Measurements from ENCODE around the gene PSMB7. TPM values are rescaled to one million over a fixed set of nuclear protein-coding genes. Genes with fewer than 3 reads are reported as not detected.

PSMB7 gene
- total RNA-seq, 2 experiments from 2014 or later, result 124 to 142 TPM

- H3K9me3 Mint-ChIP-seq (ENCODE audit: low read depth), result no peaks in the 10 kb centered on the region
- no peaks in the 10 kb centered on the region for H3K4me1 Mint-ChIP-seq
- no peaks in the 10 kb centered on the region for H3K27me3 Mint-ChIP-seq
- ATAC-seq, result no peak
- H3K4me3 Mint-ChIP-seq, result no peak overlapping the region
- H3K36me3 Mint-ChIP-seq, result no peaks in the 10 kb centered on the region
- H3K27ac Mint-ChIP-seq, result no peak overlapping the region
- DNase-seq, result no peak
- CTCF ChIA-PET, result no interaction called here
Observed at GRCh38 chr9:124332361-124333202, 82.7 kb downstream of the PSMB7 start.

- no peaks in the 10 kb centered on the region for H3K36me3 Mint-ChIP-seq
- CTCF ChIA-PET, result interaction anchor here (0.6 to 1.0 kb wide), 2 partner anchors 206 to 1510 kb away, joined by 3 read pairs; no protein-coding TSS in a partner anchor
- no peaks in the 10 kb centered on the region for H3K9me3 Mint-ChIP-seq (ENCODE audit: low read depth)
- ATAC-seq (no peak), DNase-seq (no peak)
- H3K4me1 Mint-ChIP-seq, result no peaks in the 10 kb centered on the region
- no peaks in the 10 kb centered on the region for H3K27me3 Mint-ChIP-seq
- H3K4me3 Mint-ChIP-seq, result no peak overlapping the region
- H3K27ac Mint-ChIP-seq, result no peak overlapping the region
Observed at GRCh38 chr9:124331580-124331979, 83.7 kb downstream of the PSMB7 start.

GRCh38 chr9:124330011-124330697 is 85.1 kb downstream of the PSMB7 start:
- CTCF ChIA-PET, result no interaction called here
- DNase-seq (no peak), ATAC-seq (no peak)
- Mint-ChIP-seq H3K27me3 (no peaks in the 10 kb centered on the region), H3K27ac (no peak overlapping the region), H3K36me3 (no peaks in the 10 kb centered on the region), H3K9me3 (ENCODE audit: low read depth) (no peaks in the 10 kb centered on the region), H3K4me3 (no peak overlapping the region), H3K4me1 (no peaks in the 10 kb centered on the region)

GRCh38 chr9:124329206-124329792 is 85.9 kb downstream of the PSMB7 start:
- H3K4me3 Mint-ChIP-seq, result no peak overlapping the region
- ATAC-seq (no peak), DNase-seq (no peak)
- H3K27me3 Mint-ChIP-seq, result no peaks in the 10 kb centered on the region
- no peaks in the 10 kb centered on the region for H3K36me3 Mint-ChIP-seq
- H3K9me3 Mint-ChIP-seq (ENCODE audit: low read depth), result no peaks in the 10 kb centered on the region
- H3K27ac Mint-ChIP-seq, result no peak overlapping the region
- CTCF ChIA-PET, result no interaction called here
- no peaks in the 10 kb centered on the region for H3K4me1 Mint-ChIP-seq

GRCh38 chr9:124328285-124328684 is 87.0 kb downstream of the PSMB7 start:
- Mint-ChIP-seq H3K4me3 (no peak overlapping the region), H3K27me3 (no peaks in the 10 kb centered on the region), H3K36me3 (no peaks in the 10 kb centered on the region), H3K27ac (no peak overlapping the region), H3K4me1 (no peaks in the 10 kb centered on the region), H3K9me3 (ENCODE audit: low read depth) (no peaks in the 10 kb centered on the region)
- DNase-seq (no peak), ATAC-seq (no peak)
- CTCF ChIA-PET, result no interaction called here

GRCh38 chr9:124327491-124327890 is 87.8 kb downstream of the PSMB7 start:
- CTCF ChIA-PET, result no interaction called here
- ATAC-seq (no peak), DNase-seq (no peak)
- no peaks in the 10 kb centered on the region for H3K9me3 Mint-ChIP-seq (ENCODE audit: low read depth)
- H3K4me3 Mint-ChIP-seq, result no peak overlapping the region
- H3K27me3 Mint-ChIP-seq, result no peaks in the 10 kb centered on the region
- no peak overlapping the region for H3K27ac Mint-ChIP-seq
- no peaks in the 10 kb centered on the region for H3K36me3 Mint-ChIP-seq
- peaks cover 3% of the 10 kb centered on the region for H3K4me1 Mint-ChIP-seq

GRCh38 chr9:124326378-124326777 is 88.9 kb downstream of the PSMB7 start:
- DNase-seq (no peak), ATAC-seq (no peak)
- Mint-ChIP-seq H3K4me1 (peaks cover 3% of the 10 kb centered on the region), H3K27me3 (no peaks in the 10 kb centered on the region), H3K4me3 (no peak overlapping the region), H3K36me3 (no peaks in the 10 kb centered on the region), H3K27ac (no peak overlapping the region), H3K9me3 (ENCODE audit: low read depth) (no peaks in the 10 kb centered on the region)
- CTCF ChIA-PET, result interaction anchor here (2.2 kb wide), 1 partner anchor 200 kb away, joined by 11 read pairs; no protein-coding TSS in a partner anchor

- no peaks in the 10 kb centered on the region for H3K9me3 Mint-ChIP-seq (ENCODE audit: low read depth)
- peaks cover 3% of the 10 kb centered on the region for H3K4me1 Mint-ChIP-seq
- H3K4me3 Mint-ChIP-seq, result no peak overlapping the region
- no peaks in the 10 kb centered on the region for H3K27me3 Mint-ChIP-seq
- no peak for DNase-seq
- CTCF ChIA-PET, result interaction anchor here (2.2 kb wide), 1 partner anchor 199 kb away, joined by 11 read pairs; no protein-coding TSS in a partner anchor
- no peak overlapping the region for H3K27ac Mint-ChIP-seq
- no peaks in the 10 kb centered on the region for H3K36me3 Mint-ChIP-seq
- ATAC-seq, result no peak
Observed at GRCh38 chr9:124325816-124326215, 89.4 kb downstream of the PSMB7 start.

GRCh38 chr9:124323904-124324303 is 91.3 kb downstream of the PSMB7 start:
- peaks cover 3% of the 10 kb centered on the region for H3K4me1 Mint-ChIP-seq
- H3K27me3 Mint-ChIP-seq, result no peaks in the 10 kb centered on the region
- H3K27ac Mint-ChIP-seq, result no peak overlapping the region
- CTCF ChIA-PET, result no interaction called here
- no peaks in the 10 kb centered on the region for H3K9me3 Mint-ChIP-seq (ENCODE audit: low read depth)
- DNase-seq, result no peak
- no peaks in the 10 kb centered on the region for H3K36me3 Mint-ChIP-seq
- no peak for ATAC-seq
- H3K4me3 Mint-ChIP-seq, result no peak overlapping the region

GRCh38 chr9:124322618-124323432 is 92.4 kb downstream of the PSMB7 start:
- Mint-ChIP-seq H3K4me3 (no peak overlapping the region), H3K9me3 (ENCODE audit: low read depth) (no peaks in the 10 kb centered on the region), H3K36me3 (no peaks in the 10 kb centered on the region), H3K4me1 (peaks cover 3% of the 10 kb centered on the region), H3K27ac (no peak overlapping the region), H3K27me3 (no peaks in the 10 kb centered on the region)
- CTCF ChIA-PET, result interaction anchor here (2.0 kb wide), 1 partner anchor 196 kb away, joined by 7 read pairs; no protein-coding TSS in a partner anchor
- no peak for ATAC-seq
- no peak for DNase-seq

GRCh38 chr9:124321935-124322334 is 93.3 kb downstream of the PSMB7 start:
- no peak overlapping the region for H3K4me3 Mint-ChIP-seq
- ATAC-seq (no peak), DNase-seq (no peak)
- H3K27ac Mint-ChIP-seq, result no peak overlapping the region
- H3K9me3 Mint-ChIP-seq (ENCODE audit: low read depth), result no peaks in the 10 kb centered on the region
- CTCF ChIA-PET, result interaction anchor here (1.2 to 2.0 kb wide), 2 partner anchors 18 to 195 kb away, joined by 3 to 7 read pairs; no protein-coding TSS in a partner anchor
- peaks cover 3% of the 10 kb centered on the region for H3K4me1 Mint-ChIP-seq
- no peaks in the 10 kb centered on the region for H3K36me3 Mint-ChIP-seq
- no peaks in the 10 kb centered on the region for H3K27me3 Mint-ChIP-seq

- Mint-ChIP-seq H3K4me1 (peaks cover 3% of the 10 kb centered on the region), H3K4me3 (no peak overlapping the region), H3K36me3 (no peaks in the 10 kb centered on the region), H3K27ac (no peak overlapping the region), H3K9me3 (ENCODE audit: low read depth) (no peaks in the 10 kb centered on the region), H3K27me3 (no peaks in the 10 kb centered on the region)
- ATAC-seq (no peak), DNase-seq (no peak)
- CTCF ChIA-PET, result interaction anchor here (1.2 to 2.0 kb wide), 2 partner anchors 17 to 194 kb away, joined by 3 to 7 read pairs; no protein-coding TSS in a partner anchor
Observed at GRCh38 chr9:124321416-124321815, 93.8 kb downstream of the PSMB7 start.

Data from activated CD8-positive, alpha-beta memory T cell treated with anti-CD3 and anti-CD28 coated beads, Interleukin-2, amount 10 ng/mL, durations not matched to agents 7 days and 5 days (primary cell).